ENCODE measurements around the gene WDR64. TPM values are rescaled to one million over a fixed set of nuclear protein-coding genes. Genes with fewer than 3 reads are reported as not detected.
"Not testable (repeated sequence)": the region's sequence is repeated elsewhere in the genome, so short reads cannot be mapped to it uniquely, and the experiment has no call there.

Gene WDR64
- total RNA-seq, 1 donor from 2014 or later, result 0.17 TPM

DNA sequence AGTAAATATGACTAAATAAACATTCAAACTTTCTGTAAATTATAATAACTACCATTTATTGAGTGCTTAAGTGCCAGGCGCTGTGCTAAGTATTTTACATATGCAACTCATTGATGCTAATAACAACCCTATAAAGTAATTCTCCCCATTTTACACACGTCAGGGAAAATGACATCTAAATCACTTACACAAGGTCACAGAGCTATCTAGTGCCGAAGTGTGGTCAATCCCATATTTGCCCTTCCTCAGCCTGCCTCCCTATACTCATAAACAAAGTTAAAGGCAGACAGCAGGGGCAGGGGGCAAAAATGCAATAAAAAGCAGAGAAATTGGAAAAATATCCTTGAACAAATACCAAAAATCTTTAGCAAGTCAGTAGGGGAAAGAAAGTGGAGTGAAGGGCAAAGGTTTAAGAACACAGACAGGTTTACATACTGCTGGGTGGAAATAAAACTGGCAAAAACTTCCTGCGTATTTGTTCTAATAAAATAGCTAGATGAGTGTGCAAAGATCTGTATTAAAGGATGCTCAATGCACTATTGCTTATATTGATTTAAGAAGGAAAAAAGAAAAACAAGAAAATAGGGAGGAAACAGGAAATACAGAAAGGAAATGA lies 72.8 kb downstream of the WDR64 start:
- peaks cover 5% of the 10 kb centered on the region for H3K9me3 Mint-ChIP-seq (ENCODE audit: low read depth)
- H3K27ac Mint-ChIP-seq (ENCODE audit: unreplicated experiment), result no peak overlapping the region
- no peaks in the 10 kb centered on the region for H3K4me1 Mint-ChIP-seq (ENCODE audit: low read depth)
- H3K27me3 Mint-ChIP-seq (ENCODE audit: low read depth), result peaks cover 27% of the 10 kb centered on the region
- no peaks in the 10 kb centered on the region for H3K36me3 Mint-ChIP-seq (ENCODE audit: low read depth)
- no peak overlapping the region for H3K4me3 Mint-ChIP-seq (ENCODE audit: unreplicated experiment)
- no peak for TF ChIP-seq CTCF (IDR thresholded peaks at IDR 0.05)
- DNase-seq (ENCODE audit: low spot score), result no peak

GRCh38 chr1:241730031-241730430 lies 78.0 kb downstream of the WDR64 start:
- peaks cover 23% of the 10 kb centered on the region for H3K27me3 Mint-ChIP-seq (ENCODE audit: low read depth)
- no peaks in the 10 kb centered on the region for H3K9me3 Mint-ChIP-seq (ENCODE audit: low read depth)
- no peak for DNase-seq (ENCODE audit: low spot score)
- TF ChIP-seq CTCF (IDR thresholded peaks at IDR 0.05), result no peak
- no peak overlapping the region for H3K4me3 Mint-ChIP-seq (ENCODE audit: unreplicated experiment)
- H3K4me1 Mint-ChIP-seq (ENCODE audit: low read depth), result no peaks in the 10 kb centered on the region
- no peaks in the 10 kb centered on the region for H3K36me3 Mint-ChIP-seq (ENCODE audit: low read depth)
- H3K27ac Mint-ChIP-seq (ENCODE audit: unreplicated experiment), result no peak overlapping the region

- Mint-ChIP-seq H3K27me3 (ENCODE audit: low read depth) (peaks cover 32% of the 10 kb centered on the region), H3K4me3 (ENCODE audit: unreplicated experiment) (no peak overlapping the region), H3K4me1 (ENCODE audit: low read depth) (no peaks in the 10 kb centered on the region), H3K36me3 (ENCODE audit: low read depth) (no peaks in the 10 kb centered on the region), H3K9me3 (ENCODE audit: low read depth) (no peaks in the 10 kb centered on the region), H3K27ac (ENCODE audit: unreplicated experiment) (no peak overlapping the region)
- TF ChIP-seq CTCF (IDR thresholded peaks at IDR 0.05), result no peak
- no peak for DNase-seq (ENCODE audit: low spot score)
These were observed 81.8 kb downstream of the WDR64 start for GRCh38 chr1:241733899-241734298.

DNA sequence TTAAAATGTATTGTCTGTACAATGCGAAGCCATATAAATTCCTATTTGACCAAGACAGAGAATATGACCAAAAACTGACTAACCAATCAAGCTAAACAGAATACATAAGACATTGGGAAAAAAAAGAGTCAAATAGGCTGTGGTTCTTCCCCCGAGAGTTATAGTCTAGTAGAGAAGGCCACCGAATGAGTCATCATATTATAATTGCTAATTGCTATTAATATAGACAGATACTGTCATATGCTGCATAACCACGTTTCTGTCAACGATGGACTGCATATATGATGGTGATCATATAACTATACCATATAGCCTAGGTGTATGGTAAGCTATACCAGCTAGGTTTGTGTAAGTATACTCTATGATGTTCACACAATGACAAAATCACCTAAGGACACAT lies 82.5 kb downstream of the WDR64 start:
- Mint-ChIP-seq H3K27ac (ENCODE audit: unreplicated experiment) (no peak overlapping the region), H3K4me1 (ENCODE audit: low read depth) (no peaks in the 10 kb centered on the region), H3K27me3 (ENCODE audit: low read depth) (peaks cover 31% of the 10 kb centered on the region), H3K9me3 (ENCODE audit: low read depth) (no peaks in the 10 kb centered on the region), H3K4me3 (ENCODE audit: unreplicated experiment) (no peak overlapping the region), H3K36me3 (ENCODE audit: low read depth) (no peaks in the 10 kb centered on the region)
- no peak for DNase-seq (ENCODE audit: low spot score)
- TF ChIP-seq CTCF (IDR thresholded peaks at IDR 0.05), result no peak

DNA sequence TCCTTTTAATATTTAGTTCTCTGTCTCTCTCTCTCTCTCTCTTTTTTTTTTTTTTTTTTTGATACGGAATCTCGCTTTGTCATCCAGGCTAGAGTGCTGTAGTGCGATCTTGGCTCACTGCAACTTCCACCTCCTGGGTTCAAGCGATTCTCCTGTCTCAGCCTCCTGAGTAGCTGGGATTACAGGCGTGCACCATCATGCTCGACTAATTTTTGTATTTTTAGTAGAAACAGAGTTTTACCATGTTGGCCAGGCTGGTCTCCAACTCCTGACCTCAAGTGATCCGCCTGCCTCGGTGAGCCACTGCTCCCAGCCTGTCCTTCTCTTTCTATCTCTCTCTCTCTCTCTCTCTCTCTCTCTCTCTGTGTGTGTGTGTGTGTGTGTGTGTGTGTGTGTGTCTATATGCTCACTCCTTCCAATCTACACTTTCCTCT lies 83.4 kb downstream of the WDR64 start:
- not testable (repeated sequence) for H3K9me3 Mint-ChIP-seq (ENCODE audit: low read depth); H3K4me3 Mint-ChIP-seq (ENCODE audit: unreplicated experiment); H3K4me1 Mint-ChIP-seq (ENCODE audit: low read depth); H3K36me3 Mint-ChIP-seq (ENCODE audit: low read depth); DNase-seq (ENCODE audit: low spot score); H3K27ac Mint-ChIP-seq (ENCODE audit: unreplicated experiment)
- peaks cover 31% of the 10 kb centered on the region for H3K27me3 Mint-ChIP-seq (ENCODE audit: low read depth)

DNA sequence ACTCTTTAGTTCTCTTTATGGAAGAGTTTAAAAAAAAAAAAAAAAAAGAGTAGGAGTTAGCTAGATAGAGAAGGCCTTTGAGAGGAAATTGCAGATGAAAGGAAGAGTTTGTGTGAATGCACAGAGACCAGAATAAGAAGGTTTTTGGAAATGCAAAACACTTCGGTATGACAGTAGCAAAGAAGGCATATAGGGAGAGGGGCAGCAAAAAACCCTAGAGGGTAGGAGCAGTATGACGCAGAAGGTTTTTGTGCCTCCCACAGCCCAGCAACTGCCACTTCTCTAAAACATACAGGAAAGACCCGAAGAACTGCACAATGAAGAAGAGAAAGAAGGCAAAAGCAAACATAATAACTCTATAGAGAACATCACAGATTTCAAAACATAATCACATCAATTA lies 84.3 kb downstream of the WDR64 start:
- TF ChIP-seq CTCF (IDR thresholded peaks at IDR 0.05), result no peak
- H3K4me1 Mint-ChIP-seq (ENCODE audit: low read depth), result no peaks in the 10 kb centered on the region
- peaks cover 34% of the 10 kb centered on the region for H3K27me3 Mint-ChIP-seq (ENCODE audit: low read depth)
- H3K9me3 Mint-ChIP-seq (ENCODE audit: low read depth), result no peaks in the 10 kb centered on the region
- no peak overlapping the region for H3K4me3 Mint-ChIP-seq (ENCODE audit: unreplicated experiment)
- DNase-seq (ENCODE audit: low spot score), result no peak
- H3K36me3 Mint-ChIP-seq (ENCODE audit: low read depth), result no peaks in the 10 kb centered on the region
- H3K27ac Mint-ChIP-seq (ENCODE audit: unreplicated experiment), result no peak overlapping the region
